ENCODE results near the gene VDAC2.
"Not testable (repeated sequence)": the region's sequence is repeated elsewhere in the genome, so short reads cannot be mapped to it uniquely, and the experiment has no call there.

The VDAC2 gene

GRCh38 chr10:75210282-75211006 is at the start of gene VDAC2:
VDAC2 (plus strand) TSS chr10:75210796; CDS start chr10:75211159, 363 bp downstream.
- DNase-seq (ENCODE audit: low spot score), result peak; percentile 95

DNA sequence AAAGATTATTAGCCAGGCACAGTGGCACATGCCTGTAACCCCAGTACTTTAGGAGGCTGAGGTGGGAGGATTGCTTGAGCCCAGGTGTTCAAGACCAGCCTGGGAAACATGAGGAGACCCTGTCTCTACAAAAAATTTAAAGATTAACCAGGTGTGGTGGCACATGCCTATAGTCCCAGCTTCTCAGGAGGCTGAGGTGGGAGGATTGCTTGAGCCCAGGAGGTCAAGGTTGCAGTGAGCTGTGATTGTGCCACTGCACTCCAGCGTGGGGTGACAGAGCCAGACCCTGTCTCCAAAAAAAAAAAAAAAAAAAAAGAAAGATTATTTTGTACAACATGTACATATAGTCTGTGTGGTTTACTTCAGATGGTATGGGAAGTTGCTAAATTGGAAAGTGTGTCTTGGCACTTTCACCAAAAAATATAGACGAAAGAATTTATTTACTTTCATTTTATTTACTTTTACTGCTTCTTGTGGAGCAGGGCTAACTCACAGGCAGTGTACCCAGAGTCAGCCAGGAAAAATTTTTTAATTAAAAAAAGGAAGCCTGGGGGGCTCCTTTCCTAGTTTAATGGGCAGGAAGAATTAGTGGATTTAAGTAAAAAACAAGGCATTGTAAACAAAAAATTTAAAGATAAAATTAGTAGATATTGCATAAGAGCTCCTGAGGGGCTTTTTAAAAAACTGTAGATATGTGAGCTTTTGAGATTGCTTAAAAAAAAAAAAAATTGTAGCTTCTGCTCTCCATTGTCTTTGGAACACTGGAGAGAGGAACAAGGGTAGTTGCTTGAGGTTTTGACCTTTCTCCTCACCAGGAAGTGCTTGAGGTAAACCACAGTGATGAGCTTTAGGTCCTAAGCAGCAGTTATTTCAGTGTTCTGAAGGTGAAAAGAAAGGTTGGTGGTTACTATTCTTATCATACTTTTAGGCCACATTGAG is 44.6 kb upstream of the VDAC2 start:
- DNase-seq (ENCODE audit: low spot score), result no peak

GRCh38 chr10:75166623-75166972 is 44.0 kb upstream of the VDAC2 start:
- DNase-seq (ENCODE audit: low spot score), result no peak

DNA sequence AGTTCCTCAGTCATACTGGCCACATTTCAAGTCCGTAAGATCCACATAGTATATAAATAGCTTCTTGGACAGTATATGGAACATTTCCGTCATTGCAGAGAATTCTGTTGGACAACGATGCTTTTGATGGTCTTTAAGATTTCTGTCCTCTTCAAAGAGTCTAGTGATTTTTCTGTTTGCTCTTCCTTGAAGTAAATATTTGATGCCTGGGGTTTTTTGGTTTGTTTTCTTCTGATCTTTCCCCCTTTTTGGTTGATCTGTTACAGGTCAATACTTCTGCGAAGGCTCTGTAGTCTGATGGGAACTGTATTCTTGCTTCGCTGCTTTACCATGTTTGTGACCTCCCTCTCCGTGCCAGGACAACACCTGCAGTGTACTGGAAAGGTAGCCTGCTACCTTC is 42.3 kb upstream of the VDAC2 start:
- no peak for DNase-seq (ENCODE audit: low spot score)

DNA sequence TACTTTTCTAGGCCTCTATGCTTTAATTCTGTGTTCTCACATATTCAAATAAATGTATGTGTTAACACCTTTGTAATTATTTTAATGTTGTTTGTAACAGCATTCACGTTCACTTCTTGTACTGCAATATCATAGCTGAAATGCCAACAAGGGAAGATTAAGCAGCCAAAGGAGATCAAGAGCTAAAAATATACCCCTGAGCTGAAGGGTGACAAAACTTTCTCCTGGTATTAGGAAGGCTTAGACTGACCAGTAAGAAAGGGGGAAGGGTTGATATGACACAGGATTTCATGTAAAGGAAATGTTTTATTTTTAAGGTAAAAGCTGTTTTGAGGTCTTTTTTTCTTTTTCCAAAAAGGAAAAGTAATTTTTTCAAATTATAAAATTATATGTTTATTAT is 40.4 kb upstream of the VDAC2 start:
- DNase-seq (ENCODE audit: low spot score), result no peak

DNA sequence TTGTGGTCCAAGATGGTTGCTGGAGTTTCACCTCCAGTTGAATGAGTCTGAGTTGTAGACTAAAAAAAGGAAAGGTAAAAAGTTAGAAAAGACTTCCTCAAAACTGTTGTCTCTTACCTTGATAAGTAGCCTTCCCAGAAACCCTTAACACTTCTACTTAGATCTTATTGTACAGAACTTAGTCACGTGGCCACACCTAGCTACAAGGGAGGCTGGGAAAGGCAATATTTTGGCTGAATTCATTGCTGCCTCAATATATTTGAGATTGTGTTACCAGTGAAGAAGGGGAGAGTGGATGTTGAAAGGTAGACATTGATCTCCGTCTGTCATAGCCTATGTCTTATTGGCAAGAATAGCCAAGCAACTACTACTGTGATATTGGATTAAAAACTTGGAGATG is 35.5 kb upstream of the VDAC2 start:
- no peak for DNase-seq (ENCODE audit: low spot score)

GRCh38 chr10:75176046-75176445 is 34.5 kb upstream of the VDAC2 start:
- DNase-seq (ENCODE audit: low spot score), result no peak

- DNase-seq (ENCODE audit: low spot score), result no peak
Observed at GRCh38 chr10:75176736-75177135, 33.9 kb upstream of the VDAC2 start.

GRCh38 chr10:75179657-75180177 is 30.9 kb upstream of the VDAC2 start:
- DNase-seq (ENCODE audit: low spot score), result no peak

DNA sequence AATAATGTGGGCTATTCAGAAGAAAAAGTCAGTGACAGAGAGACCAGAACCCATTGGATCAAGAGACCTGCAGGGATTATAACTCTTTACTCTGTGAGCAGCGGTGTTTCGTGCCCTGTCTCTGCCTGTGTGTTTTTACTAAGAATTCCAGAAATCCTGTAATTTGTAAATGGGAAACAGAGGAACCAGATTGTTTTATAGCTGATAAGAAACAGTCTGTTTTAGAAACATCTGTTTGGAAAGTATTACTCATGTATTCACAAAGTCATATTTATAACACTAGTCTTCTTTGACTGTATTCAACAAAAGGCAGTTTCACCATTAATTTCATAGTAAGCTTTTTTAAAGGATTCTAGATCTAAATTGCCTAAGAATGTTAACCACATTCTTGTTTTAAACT is 30.0 kb upstream of the VDAC2 start:
- DNase-seq (ENCODE audit: low spot score), result no peak

DNA sequence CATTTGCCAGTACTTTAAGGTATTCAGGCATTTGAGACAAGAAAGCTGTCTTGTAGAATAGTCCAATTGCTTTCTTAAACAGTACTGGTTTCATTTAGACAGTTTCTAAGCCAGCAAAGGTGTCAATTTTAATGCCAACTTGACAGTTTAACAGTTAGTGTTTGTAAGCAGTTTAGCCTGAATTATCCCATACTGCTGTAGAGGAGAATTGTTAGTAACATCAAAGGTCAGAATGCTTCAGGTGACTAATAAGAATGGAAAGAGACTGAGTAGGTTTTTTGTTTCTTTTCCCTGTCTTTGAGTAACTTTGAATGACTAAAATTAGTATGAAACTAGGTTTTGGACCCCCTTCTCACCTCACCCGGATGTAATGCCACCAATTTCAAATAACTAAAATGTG is 29.5 kb upstream of the VDAC2 start:
- no peak for DNase-seq (ENCODE audit: low spot score)

GRCh38 chr10:75186310-75186709 is 24.3 kb upstream of the VDAC2 start:
- no peak for DNase-seq (ENCODE audit: low spot score)

DNA sequence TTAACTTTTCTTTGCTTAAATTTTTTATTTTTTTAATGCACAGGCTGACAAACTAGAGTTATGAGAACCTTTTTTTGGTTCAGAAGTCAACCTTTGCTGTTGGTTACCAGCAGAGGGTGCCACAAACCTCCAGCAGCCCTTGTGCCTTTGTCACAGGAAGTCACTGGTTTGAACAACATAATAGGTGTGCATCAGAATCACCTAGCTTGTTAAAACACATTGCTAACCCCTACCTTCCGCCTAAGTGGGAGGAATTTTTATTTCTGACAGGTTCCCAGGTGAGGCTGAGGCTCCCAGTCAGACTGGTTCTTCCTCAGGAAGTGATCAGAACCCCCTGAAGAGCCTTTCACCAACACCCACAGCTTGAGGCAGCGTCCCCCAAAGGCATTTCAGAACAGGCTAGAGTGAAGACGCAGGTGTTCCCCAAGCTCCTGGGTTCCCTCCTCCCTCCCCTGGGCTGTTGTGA is 22.6 kb upstream of the VDAC2 start:
- peak; percentile 57 for DNase-seq (ENCODE audit: low spot score)

- DNase-seq (ENCODE audit: low spot score), result not testable (repeated sequence)
Observed at GRCh38 chr10:75188522-75188921, 22.1 kb upstream of the VDAC2 start.

GRCh38 chr10:75189266-75190096 is 21.1 kb upstream of the VDAC2 start:
- no peak for DNase-seq (ENCODE audit: low spot score)

DNA sequence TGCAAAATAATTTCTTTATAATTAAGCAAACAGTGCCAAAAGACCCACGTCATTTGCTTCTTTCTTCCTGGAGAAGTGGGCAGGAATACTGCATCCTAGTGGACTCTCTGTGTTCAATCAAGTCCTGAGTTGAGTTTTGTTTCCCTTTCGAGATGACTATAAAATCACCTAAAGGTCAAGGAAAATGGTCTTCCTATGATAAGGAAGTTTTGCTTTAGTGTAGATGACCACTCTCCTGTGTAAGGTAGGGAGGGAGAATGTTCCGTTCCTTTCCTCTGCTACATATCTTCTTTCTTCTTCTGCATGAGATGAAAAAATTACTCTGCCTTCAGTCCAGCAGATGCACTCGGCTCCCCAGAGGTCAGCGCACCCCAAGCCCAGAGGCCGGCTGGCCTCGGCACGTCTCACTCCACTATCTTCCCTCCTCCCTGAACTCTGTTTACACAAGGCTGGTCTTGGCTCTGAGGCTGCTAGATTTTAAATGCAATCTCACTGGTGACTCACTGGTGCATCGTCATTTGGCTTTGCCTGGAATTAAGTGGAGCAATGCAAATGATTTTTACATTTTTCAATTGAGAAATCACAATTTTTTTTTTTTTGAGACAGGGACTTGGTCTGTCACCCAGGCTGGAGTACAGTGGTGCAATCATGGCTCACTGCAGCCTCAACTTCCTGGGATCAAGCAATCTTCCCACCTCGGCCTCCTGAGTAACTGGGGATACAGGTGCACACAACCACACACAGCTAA is 18.6 kb upstream of the VDAC2 start:
- peak; percentile 77 for DNase-seq (ENCODE audit: low spot score)

- DNase-seq (ENCODE audit: low spot score), result not testable (repeated sequence)
Observed at GRCh38 chr10:75194625-75195024, 16.0 kb upstream of the VDAC2 start.

DNA sequence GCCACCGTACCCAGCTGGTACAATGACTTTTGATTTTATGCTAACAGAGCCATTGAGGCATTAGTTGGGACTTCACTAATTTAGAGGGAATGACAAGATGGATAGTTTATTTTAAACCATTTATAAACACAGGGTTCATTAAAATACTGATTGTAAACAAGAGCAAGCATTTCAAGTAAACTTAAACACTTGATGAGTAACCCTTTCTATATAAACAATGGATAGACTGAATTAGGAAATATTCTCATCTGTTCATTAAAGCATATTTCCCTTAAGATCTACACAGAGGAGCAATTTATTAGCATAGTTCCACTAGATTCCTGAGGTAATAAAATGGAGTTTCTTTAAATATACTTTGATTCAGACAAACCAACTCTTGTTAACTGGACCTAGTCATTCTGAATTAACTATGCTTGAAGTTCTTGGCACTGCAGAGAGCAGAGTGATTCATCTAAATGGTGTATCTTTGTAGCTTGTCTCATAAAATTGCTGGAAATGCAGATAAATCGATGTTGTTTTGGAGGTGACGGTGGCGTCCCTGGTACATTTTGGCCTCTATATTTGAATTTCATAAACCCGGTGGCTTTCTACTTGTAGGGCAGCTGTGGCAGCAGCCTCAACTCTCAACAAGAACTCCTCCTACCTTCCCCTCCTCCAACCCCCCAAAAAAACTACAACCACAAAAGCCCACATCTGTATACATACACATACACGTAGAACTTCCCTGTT is 15.4 kb upstream of the VDAC2 start:
- peak; percentile 45 for DNase-seq (ENCODE audit: low spot score)

DNA sequence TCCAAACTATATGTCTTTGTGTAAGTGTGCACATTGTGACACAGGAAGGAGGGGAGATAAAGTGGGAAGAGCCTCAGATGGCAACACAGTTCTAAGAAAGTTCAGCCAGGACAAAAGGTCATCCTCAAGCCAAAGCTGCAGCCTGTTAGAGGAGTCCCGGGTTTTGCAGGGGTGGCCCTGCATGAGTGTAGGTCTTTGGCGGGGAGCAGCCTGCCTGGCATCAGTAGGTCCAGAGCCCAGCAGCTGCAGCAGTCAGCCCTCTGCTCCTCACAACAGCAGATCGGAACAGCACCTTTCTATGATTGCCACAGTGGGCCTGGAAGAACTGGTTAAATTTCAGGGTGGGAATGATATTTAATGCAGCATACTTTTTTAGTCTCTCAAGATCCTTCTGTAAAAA is 13.5 kb upstream of the VDAC2 start:
- DNase-seq (ENCODE audit: low spot score), result no peak

DNA sequence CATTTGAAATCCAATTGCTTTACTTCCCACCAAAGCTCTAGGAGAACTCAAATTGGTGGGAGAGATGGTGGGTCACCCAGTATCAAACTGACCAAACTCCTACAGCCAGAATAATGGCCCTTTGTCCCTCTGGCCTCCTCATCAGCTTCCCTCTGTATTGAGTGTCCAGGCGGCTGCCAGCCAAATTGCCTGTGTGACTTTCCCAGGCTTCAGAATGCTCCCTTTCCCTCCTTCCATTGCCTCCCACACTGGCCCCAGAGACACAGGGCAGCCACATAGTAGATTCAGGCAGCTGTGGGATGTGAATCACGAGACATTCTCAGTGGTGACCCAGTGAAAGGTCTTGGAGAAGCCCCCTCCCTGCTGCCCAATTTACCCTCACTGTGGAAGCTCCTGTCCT is 12.7 kb upstream of the VDAC2 start:
- no peak for DNase-seq (ENCODE audit: low spot score)

DNA sequence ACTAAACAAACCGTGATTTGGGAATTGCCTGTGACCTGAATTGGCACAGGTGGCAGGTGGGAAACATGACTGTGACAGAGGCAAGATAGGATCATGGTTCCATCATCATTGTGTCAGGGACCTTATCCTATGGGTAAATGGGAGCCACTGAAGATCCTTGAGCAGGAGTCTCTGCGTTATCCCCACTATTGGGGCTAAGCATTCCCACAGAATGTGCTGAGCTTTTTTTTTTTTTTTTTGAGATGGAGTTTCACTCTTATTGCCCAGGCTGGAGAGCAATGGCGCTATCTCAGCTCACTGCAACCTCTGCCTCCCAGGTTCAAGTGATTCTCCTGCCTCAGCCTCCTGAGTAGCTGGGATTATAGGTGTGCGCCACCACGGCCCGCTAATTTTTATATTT is 10.6 kb upstream of the VDAC2 start:
- not testable (repeated sequence) for DNase-seq (ENCODE audit: low spot score)
